Measurements from ENCODE around the gene PIP5KL1.

GRCh38 chr9:127893392-127893791, 37.2 kb downstream of the PIP5KL1 start:
- no peak for TF ChIP-seq POLR2AphosphoS5 (IDR thresholded peaks at IDR 0.05; ENCODE audit: borderline replicate concordance, low read depth, low read length)
- TF ChIP-seq EZH2 (IDR thresholded peaks at IDR 0.05), result no peak

Measured in SK-N-MC (cell line).